ENCODE results near the gene LARGE2.

LARGE2 gene

DNA sequence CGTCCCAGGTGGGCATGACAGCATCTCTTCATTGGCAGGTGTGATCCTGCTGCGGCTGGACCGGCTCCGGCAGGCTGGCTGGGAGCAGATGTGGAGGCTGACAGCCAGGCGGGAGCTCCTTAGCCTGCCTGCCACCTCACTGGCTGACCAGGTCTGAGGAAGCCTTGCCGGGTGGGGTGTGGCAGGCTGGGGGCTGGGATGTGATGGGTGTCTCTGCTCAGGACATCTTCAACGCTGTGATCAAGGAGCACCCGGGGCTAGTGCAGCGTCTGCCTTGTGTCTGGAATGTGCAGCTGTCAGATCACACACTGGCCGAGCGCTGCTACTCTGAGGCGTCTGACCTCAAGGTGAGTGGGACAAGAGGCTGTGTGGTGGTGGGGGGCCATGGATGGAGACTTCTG lies 3.5 kb downstream of the LARGE2 start:
- Histone ChIP-seq H3K4me2 (ENCODE audit: insufficient read depth, low read length) (no peak overlapping the region), H3K36me3 (ENCODE audit: insufficient read depth, low read length) (no peaks in the 10 kb centered on the region), H3K4me3 (ENCODE audit: low read depth in 1 of 2, low read length in 2 of 2) (no peak overlapping the region), H2AFZ (ENCODE audit: low read depth, low read length) (no peak overlapping the region), H3K9me3 (ENCODE audit: insufficient read depth, low read length, severe bottlenecking) (no peaks in the 10 kb centered on the region), H3K27me3 (ENCODE audit: insufficient read depth, low read length, poor library complexity) (no peaks in the 10 kb centered on the region), H3K27ac (ENCODE audit: low read length) (no peak overlapping the region), H3K4me1 (ENCODE audit: insufficient read depth, low read length) (no peaks in the 10 kb centered on the region), H4K20me1 (ENCODE audit: insufficient read depth, low read length) (no peaks in the 10 kb centered on the region), H3K79me2 (ENCODE audit: insufficient read depth, low read length) (no peaks in the 10 kb centered on the region), H3K9ac (ENCODE audit: low read depth, low read length) (no peak overlapping the region)
- DNase-seq (no peak), ATAC-seq (ENCODE audit: insufficient read depth, low read depth) (no peak)
- TF ChIP-seq, protein P1, sequence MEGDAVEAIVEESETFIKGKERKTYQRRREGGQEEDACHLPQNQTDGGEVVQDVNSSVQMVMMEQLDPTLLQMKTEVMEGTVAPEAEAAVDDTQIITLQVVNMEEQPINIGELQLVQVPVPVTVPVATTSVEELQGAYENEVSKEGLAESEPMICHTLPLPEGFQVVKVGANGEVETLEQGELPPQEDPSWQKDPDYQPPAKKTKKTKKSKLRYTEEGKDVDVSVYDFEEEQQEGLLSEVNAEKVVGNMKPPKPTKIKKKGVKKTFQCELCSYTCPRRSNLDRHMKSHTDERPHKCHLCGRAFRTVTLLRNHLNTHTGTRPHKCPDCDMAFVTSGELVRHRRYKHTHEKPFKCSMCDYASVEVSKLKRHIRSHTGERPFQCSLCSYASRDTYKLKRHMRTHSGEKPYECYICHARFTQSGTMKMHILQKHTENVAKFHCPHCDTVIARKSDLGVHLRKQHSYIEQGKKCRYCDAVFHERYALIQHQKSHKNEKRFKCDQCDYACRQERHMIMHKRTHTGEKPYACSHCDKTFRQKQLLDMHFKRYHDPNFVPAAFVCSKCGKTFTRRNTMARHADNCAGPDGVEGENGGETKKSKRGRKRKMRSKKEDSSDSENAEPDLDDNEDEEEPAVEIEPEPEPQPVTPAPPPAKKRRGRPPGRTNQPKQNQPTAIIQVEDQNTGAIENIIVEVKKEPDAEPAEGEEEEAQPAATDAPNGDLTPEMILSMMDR (IDR thresholded peaks at IDR 0.05; ENCODE audit: borderline replicate concordance, extremely low read depth, low read length, poor library complexity, severe bottlenecking): no peak
- no peak for TF ChIP-seq EZH2 (IDR thresholded peaks at IDR 0.05; ENCODE audit: borderline replicate concordance, low read depth, low read length, severe bottlenecking)

DNA sequence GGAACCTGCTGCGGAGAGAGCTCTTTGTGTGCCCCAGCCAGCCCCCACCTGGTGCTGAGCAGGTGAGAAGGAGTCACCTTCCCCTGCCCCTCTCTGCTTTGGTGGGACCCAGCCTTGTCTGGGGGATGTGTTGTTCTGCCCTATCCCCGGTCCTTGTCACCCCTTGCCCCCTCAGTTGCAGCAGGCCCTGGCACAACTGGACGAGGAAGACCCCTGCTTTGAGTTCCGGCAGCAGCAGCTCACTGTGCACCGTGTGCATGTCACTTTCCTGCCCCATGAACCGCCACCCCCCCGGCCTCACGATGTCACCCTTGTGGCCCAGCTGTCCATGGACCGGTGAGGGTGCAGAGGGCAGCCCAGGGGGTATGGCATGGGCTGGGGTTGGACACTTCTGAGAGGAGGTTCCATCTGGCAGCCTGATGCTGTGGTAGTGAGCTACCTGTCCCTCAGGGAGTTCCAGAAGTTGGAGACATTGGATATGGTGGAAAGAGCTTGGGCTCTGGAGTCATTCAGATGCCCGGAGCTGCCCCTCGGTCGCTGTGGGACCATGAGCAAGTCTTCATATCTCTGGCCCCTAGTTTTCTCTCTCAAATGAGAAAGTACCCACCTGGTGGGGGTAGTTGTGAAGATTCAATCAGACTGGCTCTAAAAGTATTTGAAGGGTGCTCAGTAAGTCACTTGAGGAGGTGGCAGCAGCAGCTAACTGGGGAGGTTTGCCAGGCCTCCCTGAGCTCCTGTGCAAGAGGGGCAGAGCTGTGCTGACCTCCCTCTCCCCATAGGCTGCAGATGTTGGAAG lies 4.3 kb downstream of the LARGE2 start:
- no peak overlapping the region for H3K4me3 ChIP-seq (ENCODE audit: low read depth in 1 of 2, low read length in 2 of 2)
- H3K4me1 ChIP-seq (ENCODE audit: insufficient read depth, low read length): no peaks in the 10 kb centered on the region
- H3K79me2 ChIP-seq (ENCODE audit: insufficient read depth, low read length): no peaks in the 10 kb centered on the region
- peaks cover 1% of the 10 kb centered on the region; the same call in 1 of the 2 replicates for H3K36me3 ChIP-seq (ENCODE audit: insufficient read depth, low read length)
- TF ChIP-seq EZH2 (IDR thresholded peaks at IDR 0.05; ENCODE audit: borderline replicate concordance, low read depth, low read length, severe bottlenecking): no peak
- TF ChIP-seq, protein P1 (IDR thresholded peaks at IDR 0.05; ENCODE audit: borderline replicate concordance, extremely low read depth, low read length, poor library complexity, severe bottlenecking): no peak
- no peak overlapping the region for H2AFZ ChIP-seq (ENCODE audit: low read depth, low read length)
- no peaks in the 10 kb centered on the region for H4K20me1 ChIP-seq (ENCODE audit: insufficient read depth, low read length)
- no peaks in the 10 kb centered on the region for H3K27me3 ChIP-seq (ENCODE audit: insufficient read depth, low read length, poor library complexity)
- no peaks in the 10 kb centered on the region for H3K9me3 ChIP-seq (ENCODE audit: insufficient read depth, low read length, severe bottlenecking)
- no peak overlapping the region for H3K9ac ChIP-seq (ENCODE audit: low read depth, low read length)
- no peak overlapping the region for H3K4me2 ChIP-seq (ENCODE audit: insufficient read depth, low read length)
- ATAC-seq (ENCODE audit: insufficient read depth, low read depth) (no peak), DNase-seq (no peak)
- H3K27ac ChIP-seq (ENCODE audit: low read length): no peak overlapping the region

DNA sequence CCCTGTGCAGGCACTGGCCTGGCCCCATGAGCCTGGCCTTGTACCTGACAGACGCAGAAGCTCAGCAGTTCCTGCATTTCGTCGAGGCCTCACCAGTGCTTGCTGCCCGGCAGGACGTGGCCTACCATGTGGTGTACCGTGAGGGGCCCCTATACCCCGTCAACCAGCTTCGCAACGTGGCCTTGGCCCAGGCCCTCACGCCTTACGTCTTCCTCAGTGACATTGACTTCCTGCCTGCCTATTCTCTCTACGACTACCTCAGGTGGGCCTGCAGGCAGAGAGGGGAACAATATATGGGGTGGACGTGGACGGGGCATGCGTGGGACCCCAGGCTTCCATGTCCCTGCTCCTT lies 4.9 kb downstream of the LARGE2 start:
- DNase-seq (no peak), ATAC-seq (ENCODE audit: insufficient read depth, low read depth) (peak; percentile 18; the same call in 1 of the 3 replicates)
- Histone ChIP-seq H3K9me3 (ENCODE audit: insufficient read depth, low read length, severe bottlenecking) (no peaks in the 10 kb centered on the region), H3K4me2 (ENCODE audit: insufficient read depth, low read length) (no peak overlapping the region), H3K4me1 (ENCODE audit: insufficient read depth, low read length) (no peaks in the 10 kb centered on the region), H3K27me3 (ENCODE audit: insufficient read depth, low read length, poor library complexity) (no peaks in the 10 kb centered on the region), H3K36me3 (ENCODE audit: insufficient read depth, low read length) (peaks cover 7% of the 10 kb centered on the region), H3K9ac (ENCODE audit: low read depth, low read length) (no peak overlapping the region), H3K27ac (ENCODE audit: low read length) (no peak overlapping the region), H2AFZ (ENCODE audit: low read depth, low read length) (no peak overlapping the region), H3K4me3 (ENCODE audit: low read depth in 1 of 2, low read length in 2 of 2) (no peak overlapping the region), H3K79me2 (ENCODE audit: insufficient read depth, low read length) (no peaks in the 10 kb centered on the region), H4K20me1 (ENCODE audit: insufficient read depth, low read length) (no peaks in the 10 kb centered on the region)
- TF ChIP-seq, protein P1 (IDR thresholded peaks at IDR 0.05; ENCODE audit: borderline replicate concordance, extremely low read depth, low read length, poor library complexity, severe bottlenecking): no peak
- TF ChIP-seq EZH2 (IDR thresholded peaks at IDR 0.05; ENCODE audit: borderline replicate concordance, low read depth, low read length, severe bottlenecking): no peak

Measured in DND-41 (cell line).